Embryonic facial prominence (tissue), 1 donor: ENCODE results near the gene GPR158.

Experiments used
- DNase-seq: peaks from one replicate; pipeline ENCODE4 v3.0.0-alpha.2; 2016; ENCODE audit errors: extremely low spot score

The GPR158 gene

GRCh38 chr10:25504306-25504705 is 329.5 kb downstream of the GPR158 start:
- DNase-seq = no peak

DNA sequence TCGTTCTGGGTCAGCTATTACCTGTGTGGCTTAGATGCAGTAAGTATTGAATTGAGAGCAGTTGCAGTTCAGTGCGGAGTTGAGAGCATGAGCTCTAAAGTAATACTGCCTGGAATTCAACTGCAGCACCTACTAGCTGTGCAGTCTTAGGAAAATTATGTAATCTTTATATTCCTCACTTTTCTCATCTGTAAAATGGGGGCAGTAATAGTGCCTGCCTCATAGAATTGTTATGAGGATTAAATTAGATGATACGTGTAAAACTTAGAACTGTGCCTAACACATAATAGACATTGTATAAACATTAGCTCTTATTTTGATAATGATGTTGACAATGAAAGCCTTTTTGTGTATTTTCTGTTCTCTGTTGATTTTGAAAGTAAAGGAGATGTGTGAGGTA is 330.0 kb downstream of the GPR158 start:
- DNase-seq = no peak

DNA sequence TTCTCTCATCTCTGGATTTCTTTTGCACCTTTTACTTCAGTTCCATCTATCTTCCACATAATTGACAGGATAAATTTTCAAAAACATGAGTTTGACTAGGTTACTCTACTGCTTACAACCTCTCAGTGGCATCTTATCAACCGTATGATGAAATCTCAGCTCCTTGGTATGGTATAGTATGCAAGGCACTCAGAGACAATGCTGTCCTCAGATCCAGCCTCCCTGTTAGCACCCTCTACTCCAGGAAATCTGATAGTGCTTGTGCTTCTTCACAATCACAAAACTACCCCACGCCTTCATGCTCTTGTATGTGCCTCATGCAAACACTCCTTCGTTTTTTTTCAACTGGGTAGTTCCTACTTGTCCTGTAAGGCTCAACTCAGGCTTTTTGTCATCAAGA is 330.7 kb downstream of the GPR158 start:
- no peak for DNase-seq

DNA sequence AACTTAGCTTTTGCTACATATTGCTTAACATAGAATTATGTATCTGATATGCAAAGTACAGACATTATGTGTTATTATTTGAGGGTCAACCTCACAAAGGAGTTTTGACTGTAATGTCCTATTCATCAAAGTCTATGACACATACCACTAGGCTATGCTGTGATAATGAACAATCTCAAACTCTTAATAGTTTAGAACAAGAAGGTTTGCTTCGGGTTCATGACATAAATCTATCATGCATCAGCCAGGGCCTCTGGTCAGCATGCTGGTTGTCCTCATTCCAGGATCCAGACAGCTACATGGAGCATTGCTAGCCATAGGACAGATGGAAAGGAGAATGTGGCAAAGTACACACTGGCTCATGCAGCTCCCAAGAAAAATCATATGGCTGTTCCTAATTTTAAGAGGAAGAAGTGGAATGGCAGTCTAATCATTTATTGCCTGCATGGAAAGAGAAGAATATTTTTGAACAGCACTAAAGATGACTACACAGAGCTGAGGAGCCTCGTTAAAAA is 332.1 kb downstream of the GPR158 start:
- no peak for DNase-seq

- no peak for DNase-seq
These were observed 333.5 kb downstream of the GPR158 start for GRCh38 chr10:25508112-25508815.

GRCh38 chr10:25509151-25509550 is 334.4 kb downstream of the GPR158 start:
- DNase-seq = no peak

GRCh38 chr10:25522294-25522693 is 347.5 kb downstream of the GPR158 start:
- DNase-seq = no peak

DNA sequence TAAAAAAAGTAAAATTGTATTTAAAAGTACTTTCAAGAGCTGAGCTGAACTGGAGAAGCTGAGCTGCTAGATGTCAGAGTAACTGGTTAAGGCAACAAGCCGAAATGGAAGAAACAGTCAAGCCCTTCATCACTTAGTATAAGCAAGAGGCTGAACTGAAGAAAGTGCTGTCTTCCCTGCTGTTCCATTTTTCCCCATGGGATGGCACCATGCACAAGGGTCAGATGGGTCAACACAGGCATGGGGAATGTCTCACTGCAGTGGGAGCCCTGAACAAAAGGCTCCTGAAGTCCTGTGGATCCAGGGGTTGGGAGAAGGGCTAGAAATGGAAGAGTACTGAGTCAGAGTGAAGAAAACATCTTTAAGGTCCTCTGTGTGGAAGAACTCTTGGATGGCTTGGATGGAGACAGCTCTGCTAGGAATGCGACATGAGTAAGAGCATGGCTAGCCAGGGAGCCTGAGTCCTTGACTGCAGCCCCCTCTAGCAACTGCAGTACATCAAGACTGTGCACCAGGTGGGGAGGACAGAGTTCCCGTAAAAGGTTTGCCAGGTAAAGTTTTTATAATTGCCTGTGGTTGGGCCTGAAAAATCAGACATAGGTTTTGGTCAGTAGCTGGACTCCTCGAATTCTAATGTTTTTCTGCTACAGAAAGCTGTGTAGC is 348.3 kb downstream of the GPR158 start:
- DNase-seq = no peak

- no peak for DNase-seq
These were observed 355.5 kb downstream of the GPR158 start for GRCh38 chr10:25530306-25530705.

DNA sequence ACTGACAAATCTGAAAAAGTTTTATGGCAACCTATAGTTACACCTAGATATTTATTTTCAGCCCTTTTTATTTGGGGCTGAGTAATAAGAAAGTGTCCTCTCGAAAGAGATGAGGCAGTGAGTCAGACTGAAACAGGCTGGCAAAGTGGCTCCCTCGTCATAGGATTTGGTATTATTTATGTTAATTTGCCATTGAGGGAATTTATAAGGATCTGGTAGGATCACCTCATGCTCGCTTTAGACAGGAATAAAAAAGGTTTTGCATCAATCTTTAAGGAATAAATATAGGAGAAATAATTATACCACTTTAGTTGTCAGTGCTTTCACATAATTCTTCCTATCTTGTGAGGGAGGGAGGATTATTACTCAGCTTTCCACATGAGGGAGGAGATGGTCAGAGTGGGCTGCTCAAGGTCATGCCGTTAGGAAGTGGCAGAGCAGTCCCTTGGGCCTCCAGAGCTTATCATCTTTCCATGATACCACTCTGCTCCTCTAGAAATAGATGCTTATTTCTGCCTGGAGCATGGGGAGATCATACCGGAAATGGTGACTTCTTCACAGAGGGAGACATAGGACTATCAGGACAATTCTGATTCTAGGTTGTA is 356.8 kb downstream of the GPR158 start:
- no peak for DNase-seq

DNA sequence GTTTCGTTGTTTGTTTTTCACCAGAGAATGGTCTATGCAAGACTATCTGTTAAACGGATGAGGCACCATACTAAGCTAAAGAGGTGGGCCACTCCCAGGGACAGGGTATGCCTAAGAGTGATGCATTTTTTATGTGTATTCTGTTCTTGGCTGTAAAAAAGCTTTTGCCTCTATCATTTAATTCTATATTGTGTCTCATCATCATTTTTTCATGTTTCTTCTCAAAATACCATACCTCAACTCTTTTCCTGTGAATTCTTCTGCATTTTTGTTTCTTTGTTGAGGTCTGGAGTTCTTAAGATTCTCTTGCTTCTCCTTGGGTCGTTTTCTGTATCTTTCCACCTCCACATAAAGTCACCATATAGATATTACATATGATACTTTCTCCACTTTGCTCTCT is 357.4 kb downstream of the GPR158 start:
- no peak for DNase-seq

GRCh38 chr10:25536027-25536426 is 361.2 kb downstream of the GPR158 start:
- DNase-seq = no peak

DNA sequence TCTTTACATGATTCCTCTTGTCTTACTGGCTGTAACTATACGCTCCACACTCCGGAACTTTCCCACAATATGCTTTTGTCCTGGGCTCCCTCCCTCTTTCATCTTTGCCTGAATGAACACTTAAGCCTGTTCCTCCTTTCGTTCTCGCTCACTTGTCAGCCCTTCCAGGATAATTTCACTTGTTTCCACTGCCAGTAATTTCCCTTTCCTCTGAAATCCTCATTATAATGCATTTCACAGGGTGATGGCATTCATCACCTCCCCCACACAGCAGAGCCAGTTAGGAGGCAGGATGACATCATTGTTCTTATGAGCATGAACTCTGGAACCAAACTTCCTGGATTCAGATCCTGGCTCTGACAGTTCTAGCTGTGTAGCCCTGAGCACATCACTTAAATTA is 372.6 kb downstream of the GPR158 start:
- no peak for DNase-seq

DNA sequence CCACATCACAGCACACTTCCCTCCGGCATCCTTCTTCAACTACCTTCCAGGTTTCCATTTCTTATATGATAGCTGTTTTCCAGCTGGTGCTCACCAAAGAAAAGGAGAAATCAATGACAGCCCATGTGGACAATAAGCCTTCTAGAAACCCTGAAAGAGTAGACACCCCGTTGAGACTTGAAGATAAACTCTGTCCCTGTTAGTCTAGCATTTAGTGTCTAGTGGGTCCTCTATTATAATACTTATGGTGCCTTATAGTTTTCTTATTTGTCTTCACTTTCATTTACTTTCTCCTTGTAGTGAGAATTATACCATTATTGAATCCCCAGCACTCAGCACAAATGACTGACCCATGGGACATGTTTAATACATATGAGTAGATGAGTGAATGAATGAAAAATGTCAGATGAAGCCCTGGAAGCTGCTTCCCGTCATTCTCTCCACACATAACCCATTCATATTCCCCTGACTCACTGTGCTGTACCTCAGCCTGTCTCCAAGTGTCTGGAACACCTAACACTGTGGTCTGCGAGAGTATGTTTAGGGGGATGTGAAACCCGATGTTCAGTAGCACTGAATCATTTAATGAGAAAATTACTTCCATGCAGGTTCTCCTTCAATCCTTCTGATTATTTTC is 377.6 kb downstream of the GPR158 start:
- no peak for DNase-seq

DNA sequence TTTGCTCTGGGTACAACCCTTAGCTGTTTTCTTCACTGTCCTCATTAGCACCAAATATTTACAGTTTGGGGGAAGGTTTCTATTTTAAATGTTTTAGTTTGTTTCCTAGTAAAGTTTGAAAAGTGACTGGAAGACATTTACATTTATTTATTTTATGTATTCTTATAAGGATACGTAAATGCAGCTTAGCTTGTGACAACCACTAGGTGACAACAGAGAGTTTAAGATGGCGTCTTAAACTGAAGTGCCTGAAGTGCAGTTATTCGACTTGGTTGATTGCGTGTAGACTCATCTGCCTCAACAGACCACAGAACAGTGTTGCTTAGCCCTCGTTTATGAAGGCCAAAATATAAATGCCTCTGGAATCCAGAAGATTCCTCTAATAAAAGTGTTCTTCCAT is 381.1 kb downstream of the GPR158 start:
- no peak for DNase-seq

DNA sequence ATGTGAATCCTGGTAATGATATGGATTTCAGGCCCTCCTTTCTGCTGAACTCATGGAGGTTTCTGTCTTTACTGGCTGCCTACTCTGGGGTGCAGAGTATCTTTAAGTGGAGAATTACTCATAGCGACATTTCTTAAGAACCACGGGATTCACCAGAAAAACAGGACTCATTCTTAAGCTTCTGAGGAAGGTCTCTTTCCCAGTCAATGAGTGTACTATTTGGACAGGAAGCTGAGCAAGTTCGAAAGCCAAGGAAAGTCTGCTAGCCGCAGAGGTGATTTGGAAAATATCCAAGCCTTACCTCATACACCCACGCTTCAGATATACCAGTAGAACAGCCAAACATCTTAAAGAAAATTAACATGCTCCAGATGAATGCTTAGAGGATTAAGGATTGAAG is 381.7 kb downstream of the GPR158 start:
- DNase-seq = no peak

DNA sequence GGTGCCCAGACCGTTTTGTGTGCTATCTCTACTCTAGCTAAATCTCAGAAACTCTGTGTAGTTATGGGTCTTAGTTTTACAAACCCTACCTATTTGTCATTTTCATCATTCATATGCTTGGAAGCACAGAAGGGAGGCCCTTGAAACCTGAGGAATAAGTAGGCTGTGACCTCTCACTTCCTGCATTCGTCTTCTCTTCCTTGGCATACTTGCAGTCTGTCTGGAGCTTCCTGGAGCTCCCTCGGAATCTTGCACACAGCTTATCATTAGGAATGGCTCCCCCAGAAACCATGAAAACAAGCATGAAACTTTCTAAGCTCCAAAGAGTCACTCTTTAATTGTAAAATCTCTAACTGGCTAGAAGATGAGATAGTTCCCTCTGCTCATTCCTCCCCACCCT is 382.3 kb downstream of the GPR158 start:
- no peak for DNase-seq

DNA sequence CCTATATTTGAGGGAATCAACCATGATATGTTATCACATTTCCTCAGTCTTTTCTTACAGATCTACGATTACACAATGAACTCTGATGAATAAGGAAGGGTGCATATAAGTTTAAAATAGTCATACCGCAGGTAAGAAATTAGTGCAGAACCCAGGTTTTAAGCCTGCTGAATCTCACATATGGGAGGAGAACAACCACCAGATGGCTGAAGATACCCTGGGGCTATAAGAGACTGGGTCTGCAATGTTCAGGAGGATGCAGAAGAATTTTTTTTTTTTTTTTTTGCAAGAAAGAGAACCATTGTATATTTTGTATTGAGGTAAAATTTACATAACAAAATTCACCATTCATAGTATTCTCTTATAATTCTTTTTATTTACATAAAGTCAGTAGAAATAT is 387.0 kb downstream of the GPR158 start:
- no peak for DNase-seq

- DNase-seq = no peak
These were observed 387.7 kb downstream of the GPR158 start for GRCh38 chr10:25562547-25562946.

DNA sequence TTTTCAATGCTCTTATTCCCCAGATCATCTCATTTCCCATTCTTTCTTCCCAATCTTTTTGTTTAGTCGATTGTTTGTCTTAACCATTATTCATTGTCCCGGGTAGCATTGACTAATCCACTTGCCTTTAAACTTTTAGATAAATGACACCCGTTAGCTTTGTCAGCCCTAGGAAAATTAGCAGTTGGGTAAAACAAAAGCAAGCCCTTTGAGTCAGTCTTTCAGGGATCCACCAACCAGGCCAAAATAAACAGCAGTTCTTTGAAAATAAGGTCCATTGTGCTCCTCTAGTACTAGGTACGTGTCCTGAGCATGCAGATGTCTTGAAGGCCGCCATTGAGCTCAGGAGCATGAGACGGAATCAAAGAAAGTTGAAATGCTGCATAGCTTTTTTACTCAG is 389.6 kb downstream of the GPR158 start:
- no peak for DNase-seq

- DNase-seq = no peak
These were observed 390.8 kb downstream of the GPR158 start for GRCh38 chr10:25565570-25565969.

DNA sequence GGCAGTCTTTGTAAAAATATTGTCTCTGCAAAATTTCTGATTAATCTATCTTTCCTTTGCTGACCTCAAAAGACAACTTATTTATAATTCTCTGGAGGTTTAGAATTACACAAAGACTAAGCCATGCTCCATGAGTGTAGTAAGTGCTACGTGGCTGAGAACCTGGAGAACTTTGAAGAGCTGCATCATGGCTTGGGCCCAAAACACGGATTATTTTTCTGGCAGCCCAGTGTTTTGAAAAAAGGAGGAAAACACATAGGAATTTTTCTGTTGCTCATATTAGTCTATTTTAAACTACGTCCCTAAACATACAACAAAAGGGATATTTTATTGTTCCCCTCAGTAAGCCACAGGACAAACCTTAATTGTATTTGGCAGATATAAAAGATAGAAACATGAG is 398.5 kb downstream of the GPR158 start:
- DNase-seq = no peak

- DNase-seq = no peak
These were observed 400.5 kb downstream of the GPR158 start for GRCh38 chr10:25575343-25575742.
